ENCODE results near the gene ADPRHL1.
A peak's percentile ranks its signal among the peaks of the same experiment; 100 is the strongest.
"Not testable (repeated sequence)": the region's sequence is repeated elsewhere in the genome, so short reads cannot be mapped to it uniquely, and the experiment has no call there.

The ADPRHL1 gene

GRCh38 chr13:113452466-113452865, 822 bp downstream of the ADPRHL1 start:
- no peak for DNase-seq

- DNase-seq, result no peak
Observed at GRCh38 chr13:113451951-113452421, 1.3 kb downstream of the ADPRHL1 start.

GRCh38 chr13:113450861-113451620, 2.2 kb downstream of the ADPRHL1 start:
- DNase-seq, result not testable (repeated sequence)

- DNase-seq, result not testable (repeated sequence)
Observed at GRCh38 chr13:113450348-113450744, 2.9 kb downstream of the ADPRHL1 start.

GRCh38 chr13:113449693-113450347, 3.5 kb downstream of the ADPRHL1 start:
- DNase-seq, result no peak

- DNase-seq, result peak; percentile 30
Observed at GRCh38 chr13:113448885-113449692, 4.2 kb downstream of the ADPRHL1 start.

- no peak for DNase-seq
Observed at GRCh38 chr13:113448545-113448884, 4.8 kb downstream of the ADPRHL1 start.

GRCh38 chr13:113447596-113447995, 5.7 kb downstream of the ADPRHL1 start:
- DNase-seq, result no peak

GRCh38 chr13:113446488-113446854, 6.8 kb downstream of the ADPRHL1 start:
- no peak for DNase-seq

GRCh38 chr13:113445791-113446487, 7.3 kb downstream of the ADPRHL1 start:
- no peak for DNase-seq

GRCh38 chr13:113443991-113444390, 9.3 kb downstream of the ADPRHL1 start:
- no peak for DNase-seq

GRCh38 chr13:113442985-113443362, 10.3 kb downstream of the ADPRHL1 start:
- DNase-seq, result no peak

GRCh38 chr13:113442354-113442984, 10.8 kb downstream of the ADPRHL1 start:
- no peak for DNase-seq

GRCh38 chr13:113441661-113442060, 11.6 kb downstream of the ADPRHL1 start:
- DNase-seq, result no peak

- DNase-seq, result no peak
Observed at GRCh38 chr13:113437408-113438010, 15.8 kb downstream of the ADPRHL1 start.

GRCh38 chr13:113436866-113437265, 16.4 kb downstream of the ADPRHL1 start:
- not testable (repeated sequence) for DNase-seq

GRCh38 chr13:113435907-113436306, 17.4 kb downstream of the ADPRHL1 start:
- not testable (repeated sequence) for DNase-seq

- DNase-seq, result no peak
Observed at GRCh38 chr13:113433391-113433916, 19.8 kb downstream of the ADPRHL1 start.

- no peak for DNase-seq
Observed at GRCh38 chr13:113432506-113433270, 20.6 kb downstream of the ADPRHL1 start.

- no peak for DNase-seq
Observed at GRCh38 chr13:113431171-113431570, 22.1 kb downstream of the ADPRHL1 start.
